DOHH2 (cell line): ENCODE measurements around the gene DOCK11.

Experiments used
- H3F3A ChIP-seq: fragments of 200-600 bp; sonication (generic), shearing (Covaris generic); 2 replicates; pipeline ENCODE4 v1.6.0; 2016; ENCODE audit warnings: antibody characterized with exemption, mild to moderate bottlenecking; ENCODE audit not compliant: control insufficient read depth, insufficient read depth
- H3K27ac ChIP-seq: fragments of 200-600 bp; sonication (generic); 2 replicates; pipeline ENCODE4 v1.5.1; 2014; ENCODE audit warnings: low read depth, mild to moderate bottlenecking, low read length, moderate library complexity
- H3K27me3 ChIP-seq: fragments of 200-600 bp; sonication (generic); 2 replicates; pipeline ENCODE4 v1.6.1; 2014; ENCODE audit warnings: mild to moderate bottlenecking, low read length, mixed read lengths; ENCODE audit not compliant: control insufficient read depth
- H3K36me3 ChIP-seq: fragments of 200-600 bp; sonication (generic); 2 replicates; pipeline ENCODE4 v1.6.1; 2014; ENCODE audit warnings: mild to moderate bottlenecking, low read length, moderate library complexity, mixed read lengths; ENCODE audit not compliant: control insufficient read depth
- H3K4me1 ChIP-seq: fragments of 200-600 bp; sonication (generic); 2 replicates; pipeline ENCODE4 v1.6.1; 2014; ENCODE audit warnings: mild to moderate bottlenecking, low read length, mixed read lengths; ENCODE audit not compliant: control insufficient read depth
- H3K4me2 ChIP-seq: fragments of 200-600 bp; sonication (generic); 2 replicates; pipeline ENCODE4 v1.6.0; 2014; ENCODE audit warnings: mild to moderate bottlenecking, low read length, moderate library complexity
- H3K4me3 ChIP-seq: fragments of 200-600 bp; sonication (generic); 2 replicates; pipeline ENCODE4 v1.5.1; 2014; ENCODE audit warnings: mild to moderate bottlenecking, low read length, mixed read lengths
- H3K79me2 ChIP-seq: fragments of 200-600 bp; sonication (generic); 2 replicates; pipeline ENCODE4 v1.6.1; 2014; ENCODE audit warnings: mild to moderate bottlenecking, low read length, mixed read lengths; ENCODE audit not compliant: control insufficient read depth
- H3K9me2 ChIP-seq: fragments of 200-600 bp; sonication (generic); replicated peaks from 2 replicates; pipeline ENCODE4 v1.6.1; 2014; ENCODE audit warnings: mild to moderate bottlenecking, low read length, mixed read lengths; ENCODE audit not compliant: control insufficient read depth
- H3K9me3 ChIP-seq: fragments of 200-600 bp; sonication (generic); 2 replicates; pipeline ENCODE4 v1.6.1; 2014; ENCODE audit warnings: antibody characterized with exemption, low read length, mixed read lengths; ENCODE audit not compliant: control insufficient read depth, insufficient read depth
- H4K20me1 ChIP-seq: fragments of 200-600 bp; sonication (generic); 2 replicates; pipeline ENCODE4 v1.6.0; 2014; ENCODE audit warnings: low read depth, mild to moderate bottlenecking, antibody characterized with exemption, low read length, moderate library complexity; ENCODE audit not compliant: control insufficient read depth, insufficient read depth
- EZH2phosphoT487 ChIP-seq: fragments of 200-600 bp; sonication (generic); IDR thresholded peaks from 2 replicates; pipeline ENCODE4 v1.6.1; 2017; ENCODE audit warnings: borderline replicate concordance, mild to moderate bottlenecking, antibody characterized with exemption, low read length, moderate library complexity, mixed read lengths
- TF ChIP-seq, protein P1 (sequence below): fragments of 200-600 bp; sonication (generic); IDR thresholded peaks from one replicate; pipeline ENCODE4 v1.5.1; 2014; ENCODE audit warnings: antibody characterized with exemption, mild to moderate bottlenecking, low read depth, low read length; ENCODE audit not compliant: poor library complexity, severe bottlenecking

The DOCK11 gene

DNA sequence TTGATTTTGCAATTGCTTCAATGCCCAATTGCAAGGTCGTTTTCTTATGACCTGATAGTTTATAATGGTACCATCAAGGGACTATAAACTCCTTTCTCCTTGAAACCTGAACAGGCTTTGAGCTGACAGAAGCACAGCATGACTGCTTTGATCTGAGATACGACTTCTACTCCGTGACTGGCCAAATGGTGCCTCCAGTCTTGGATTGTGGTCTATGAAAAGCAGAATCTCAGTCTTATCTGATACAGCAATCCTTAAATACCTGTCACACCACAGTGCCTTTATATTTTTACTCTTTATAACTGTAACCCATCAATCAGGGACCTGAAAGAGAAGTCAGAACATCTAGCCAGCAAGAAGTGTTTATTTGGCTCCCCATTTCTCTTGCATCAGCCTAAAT, 93.1 kb downstream of the DOCK11 start:
- Histone ChIP-seq H3F3A (no peaks in the 10 kb centered on the region), H3K4me3 (no peak overlapping the region), H3K36me3 (no peaks in the 10 kb centered on the region), H3K9me3 (no peaks in the 10 kb centered on the region), H3K4me1 (no peaks in the 10 kb centered on the region), H3K4me2 (no peak overlapping the region), H3K79me2 (no peaks in the 10 kb centered on the region), H3K27me3 (no peaks in the 10 kb centered on the region), H4K20me1 (no peaks in the 10 kb centered on the region), H3K27ac (no peak overlapping the region), H3K9me2 (no peaks in the 10 kb centered on the region)
- TF ChIP-seq, protein P1, sequence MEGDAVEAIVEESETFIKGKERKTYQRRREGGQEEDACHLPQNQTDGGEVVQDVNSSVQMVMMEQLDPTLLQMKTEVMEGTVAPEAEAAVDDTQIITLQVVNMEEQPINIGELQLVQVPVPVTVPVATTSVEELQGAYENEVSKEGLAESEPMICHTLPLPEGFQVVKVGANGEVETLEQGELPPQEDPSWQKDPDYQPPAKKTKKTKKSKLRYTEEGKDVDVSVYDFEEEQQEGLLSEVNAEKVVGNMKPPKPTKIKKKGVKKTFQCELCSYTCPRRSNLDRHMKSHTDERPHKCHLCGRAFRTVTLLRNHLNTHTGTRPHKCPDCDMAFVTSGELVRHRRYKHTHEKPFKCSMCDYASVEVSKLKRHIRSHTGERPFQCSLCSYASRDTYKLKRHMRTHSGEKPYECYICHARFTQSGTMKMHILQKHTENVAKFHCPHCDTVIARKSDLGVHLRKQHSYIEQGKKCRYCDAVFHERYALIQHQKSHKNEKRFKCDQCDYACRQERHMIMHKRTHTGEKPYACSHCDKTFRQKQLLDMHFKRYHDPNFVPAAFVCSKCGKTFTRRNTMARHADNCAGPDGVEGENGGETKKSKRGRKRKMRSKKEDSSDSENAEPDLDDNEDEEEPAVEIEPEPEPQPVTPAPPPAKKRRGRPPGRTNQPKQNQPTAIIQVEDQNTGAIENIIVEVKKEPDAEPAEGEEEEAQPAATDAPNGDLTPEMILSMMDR = no peak
- TF ChIP-seq EZH2phosphoT487 = no peak

DNA sequence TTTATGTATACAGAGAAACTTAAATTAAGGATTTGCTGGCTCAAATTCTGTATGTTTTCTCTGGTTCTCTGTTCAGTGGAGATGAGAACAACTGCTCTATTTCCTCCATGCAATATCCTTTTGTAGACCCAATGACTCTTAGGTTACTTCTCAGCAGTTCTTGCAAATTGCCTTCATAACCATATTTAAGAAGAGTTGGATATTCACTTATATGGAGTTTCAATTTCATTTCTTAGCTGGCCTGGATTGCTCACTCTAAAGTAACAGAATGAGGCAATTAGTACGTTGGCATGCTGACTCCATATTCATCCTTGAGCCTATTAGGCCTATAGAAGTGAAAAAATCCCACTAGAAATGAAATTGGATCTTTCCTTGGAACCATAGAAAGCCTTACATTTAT, 93.6 kb downstream of the DOCK11 start:
- Histone ChIP-seq H3K4me1 (no peaks in the 10 kb centered on the region), H3K9me2 (no peaks in the 10 kb centered on the region), H3F3A (no peaks in the 10 kb centered on the region), H3K36me3 (no peaks in the 10 kb centered on the region), H3K9me3 (no peaks in the 10 kb centered on the region), H3K79me2 (no peaks in the 10 kb centered on the region), H4K20me1 (no peaks in the 10 kb centered on the region), H3K4me2 (no peak overlapping the region), H3K27me3 (no peaks in the 10 kb centered on the region), H3K27ac (no peak overlapping the region), H3K4me3 (no peak overlapping the region)
- TF ChIP-seq, protein P1 = no peak
- no peak for TF ChIP-seq EZH2phosphoT487

DNA sequence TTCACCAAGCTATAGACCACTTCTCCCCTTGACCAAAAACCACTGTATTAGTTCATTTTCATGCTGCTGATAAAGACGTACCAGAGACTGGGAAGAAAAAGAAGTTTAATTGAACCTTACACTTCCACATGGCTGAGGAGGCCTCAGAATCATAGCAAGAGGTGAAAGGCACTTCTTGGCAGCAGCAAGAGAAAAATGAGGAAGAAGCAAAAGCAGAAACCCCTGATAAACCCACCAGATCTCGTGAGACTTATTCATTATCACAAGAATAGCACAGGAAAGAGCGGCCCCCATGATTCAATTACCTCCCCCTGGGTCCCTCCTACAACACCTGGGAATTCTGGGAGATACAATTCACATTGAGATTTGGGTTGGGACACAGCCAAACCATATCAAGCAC, 97.8 kb downstream of the DOCK11 start:
- Histone ChIP-seq H3K4me2 (no peak overlapping the region), H3K9me2 (no peaks in the 10 kb centered on the region), H3K36me3 (no peaks in the 10 kb centered on the region), H3K79me2 (no peaks in the 10 kb centered on the region), H3K9me3 (no peaks in the 10 kb centered on the region), H3K27ac (no peak overlapping the region), H3K27me3 (no peaks in the 10 kb centered on the region), H3F3A (no peaks in the 10 kb centered on the region), H3K4me3 (no peak overlapping the region), H4K20me1 (no peaks in the 10 kb centered on the region), H3K4me1 (no peaks in the 10 kb centered on the region)
- TF ChIP-seq, protein P1 = no peak
- TF ChIP-seq EZH2phosphoT487 = no peak
